HepG2 (cell line): ENCODE measurements around the gene ZNF574. TPM values are rescaled to one million over a fixed set of nuclear protein-coding genes. Genes with fewer than 3 reads are reported as not detected.
A peak's percentile ranks its signal among the peaks of the same experiment; 100 is the strongest.

ENCODE experiments used
- ATAC-seq: fragments of 200-7000 bp; cut with Tn5 transposase; 3 replicates; pipeline ENCODE4 v1.9.1; 2020; ENCODE audit warnings: mild to moderate bottlenecking, moderate library complexity
- BruUV-seq: library from RNA; stranded (reverse); fragments of 400-500 nt; replicated peaks from 2 replicates; lab custom pipeline; 2021; lab: Mats Ljungman, UMichigan
- CTCF ChIA-PET: fragments of 300-600 bp; formaldehyde crosslinking; extraction: SDS; loops from one replicate; lab custom pipeline; 2021; ENCODE audit warnings: low total read pairs, inconsistent platforms, low intra/inter-chr PET ratio; lab: Yijun Ruan, JAX
- POLR2A ChIA-PET: fragments of 350-600 bp; sonication (Branson Sonifier 250); formaldehyde crosslinking; loops from one replicate; lab custom pipeline; 2020; ENCODE audit warnings: antibody characterized with exemption, inconsistent platforms; lab: Yijun Ruan, JAX
- DNase-seq: peaks from one replicate; pipeline ENCODE4 v3.0.0-alpha.2; 2015; ENCODE audit warnings: low spot score
- FAIRE-seq: peaks from 3 replicates; lab custom pipeline; 2011; peaks lifted over from hg19 to GRCh38; lab: Jason Lieb, UNC
- H2AFZ ChIP-seq: one replicate; pipeline ENCODE4 v1.6.1; 2011; ENCODE audit warnings: low read length, inconsistent platforms
- H3K27ac ChIP-seq: fragments of 300-600 bp; 3 replicates; pipeline ENCODE4 v1.8.0; 2011; ENCODE audit warnings: mixed run types, mild to moderate bottlenecking, mixed read lengths, low read length, inconsistent platforms; ENCODE audit not compliant: insufficient read depth; ENCODE audit errors: extremely low read length
- H3K27me3 ChIP-seq, 2 experiments: fragments of 200-600 bp in 1 of 2; 2 replicates in 1 of 2; 3 replicates in 1 of 2; pipeline versions ENCODE4 v1.6.0 to v1.8.0; 2011; ENCODE audit warnings: low read length in 2 of 2, mild to moderate bottlenecking in 2 of 2, moderate library complexity in 2 of 2, inconsistent platforms in 1 of 2; ENCODE audit not compliant: insufficient read depth in 2 of 2, control insufficient read depth in 1 of 2
- H3K36me3 ChIP-seq, 2 experiments: fragments of 200-600 bp in 1 of 2; replicated peaks in 1 of 2; 2 replicates in 1 of 2; 3 replicates in 1 of 2; pipeline versions ENCODE4 v1.5.1 to v1.8.0; 2011; ENCODE audit warnings: low read length in 2 of 2, inconsistent platforms in 1 of 2; ENCODE audit not compliant: insufficient read depth in 2 of 2, control insufficient read depth in 1 of 2
- H3K4me1 ChIP-seq: 2 replicates; pipeline ENCODE4 v1.5.1; 2012; ENCODE audit warnings: low read length, inconsistent platforms; ENCODE audit not compliant: insufficient read depth
- H3K4me2 ChIP-seq: 2 replicates; pipeline ENCODE4 v1.6.0; 2011; ENCODE audit warnings: low read depth, low read length, inconsistent platforms
- H3K4me3 ChIP-seq, 3 experiments: fragments of 200-600 bp in 1 of 3; sonication (generic), shearing (Covaris generic) in 1 of 3; replicated peaks in 1 of 3; 2 replicates each; pipeline ENCODE4 v1.5.1; 2011 to 2016; ENCODE audit warnings: low read length in 3 of 3, inconsistent platforms in 2 of 3, low read depth in 2 of 3, mild to moderate bottlenecking in 2 of 3, control low read depth in 1 of 3, mixed read lengths in 1 of 3; ENCODE audit not compliant: insufficient read depth in 1 of 3
- H3K79me2 ChIP-seq: one replicate; pipeline ENCODE4 v1.6.1; 2011; ENCODE audit warnings: low read length, inconsistent platforms; ENCODE audit not compliant: insufficient read depth
- H3K9ac ChIP-seq: 2 replicates; pipeline ENCODE4 v1.6.0; 2011; ENCODE audit warnings: mild to moderate bottlenecking, low read depth, low read length, inconsistent platforms; ENCODE audit not compliant: insufficient read depth
- H3K9me3 ChIP-seq: 2 replicates; pipeline ENCODE4 v1.5.1; 2012; ENCODE audit warnings: mild to moderate bottlenecking, low read length
- H4K20me1 ChIP-seq: 2 replicates; pipeline ENCODE4 v1.6.0; 2011; ENCODE audit warnings: inconsistent platforms, mild to moderate bottlenecking, low read length, moderate library complexity; ENCODE audit not compliant: insufficient read depth
- MIER2 ChIP-seq: IDR thresholded peaks from 2 replicates; pipeline ENCODE4 v1.6.1; 2016; ENCODE audit warnings: missing biosample characterization, missing genetic modification reagents
- NR3C1 ChIP-seq: sonication (generic); formaldehyde crosslinking; IDR thresholded peaks from 2 replicates; pipeline ENCODE4 v1.4.0; 2020; ENCODE audit warnings: missing genetic modification reagents
- REST ChIP-seq, 2 experiments: IDR thresholded peaks; 2 replicates each; pipeline ENCODE4 v1.6.1; 2011 to 2012; ENCODE audit warnings: low read length in 2 of 2, borderline replicate concordance in 1 of 2, low read depth in 1 of 2, mild to moderate bottlenecking in 1 of 2, moderate library complexity in 1 of 2
- ZBTB8A ChIP-seq: sonication (generic); formaldehyde crosslinking; IDR thresholded peaks from 2 replicates; pipeline ENCODE4 v1.4.0; 2020; ENCODE audit warnings: mild to moderate bottlenecking, low read depth, missing genetic modification reagents, borderline replicate concordance
- ZNF317 ChIP-seq: sonication (generic); formaldehyde crosslinking; IDR thresholded peaks from 2 replicates; pipeline ENCODE4 v1.5.0; 2020; ENCODE audit warnings: mild to moderate bottlenecking, missing genetic modification reagents
- ZNF318 ChIP-seq: sonication (generic); formaldehyde crosslinking; IDR thresholded peaks from 2 replicates; pipeline ENCODE4 v1.4.0; 2020; ENCODE audit warnings: mild to moderate bottlenecking, missing genetic modification reagents
- WGBS: methylation state at CpG from one replicate; pipeline ENCODE4 v1.1.6; 2017; ENCODE audit warnings: low lambda C conversion rate; 5-methylcytosine and 5-hydroxymethylcytosine counted together
- in situ Hi-C: cut with HindIII; loops from 2 replicates; pipeline ENCODE4 v1.10.0; 2017; ENCODE audit warnings: low pct_unique_long_range_greater_than_20kb; ENCODE audit not compliant: extremely low pct_ligation_motif_present
- intact Hi-C: fragments of 100-400 bp; cut with micrococcal nuclease; formaldehyde crosslinking; loops from one replicate; pipeline ENCODE4 v1.10.0; 2022; ENCODE audit not compliant: unreplicated experiment
- polyA plus RNA-seq, 8 experiments: library from polyadenylated mRNA; depleted of rRNA in 3 of 8; stranded (reverse) in 7 of 8; unstranded in 1 of 8; fragments of >200 nt; fragmentation: Illumina TruSeq in 4 of 8; extraction: Trizol in 4 of 8; gene quantifications; 2 replicates each; pipeline versions ENCODE4 v1.2.1 to v1.2.3, GENCODE V29; 2011 to 2016; ENCODE audit warnings: low read depth in 4 of 8, missing spikeins in 1 of 8, mixed read lengths in 1 of 8; ENCODE audit not compliant: insufficient read depth in 1 of 8
- total RNA-seq, 5 experiments: library from RNA; depleted of rRNA; stranded (reverse); fragments of >200 nt; fragmentation: Illumina TruSeq; extraction: Trizol; gene quantifications; 2 replicates each; pipeline ENCODE4 v1.2.3, GENCODE V29; 2016; ENCODE audit warnings: low read depth in 1 of 5

ZNF574 gene
- total and polyA plus RNA-seq, 2 of the 13 experiments (the other 11 are each of a cell fraction or from before 2014, with no cell fraction given): 7.7 to 7.9 TPM

DNA sequence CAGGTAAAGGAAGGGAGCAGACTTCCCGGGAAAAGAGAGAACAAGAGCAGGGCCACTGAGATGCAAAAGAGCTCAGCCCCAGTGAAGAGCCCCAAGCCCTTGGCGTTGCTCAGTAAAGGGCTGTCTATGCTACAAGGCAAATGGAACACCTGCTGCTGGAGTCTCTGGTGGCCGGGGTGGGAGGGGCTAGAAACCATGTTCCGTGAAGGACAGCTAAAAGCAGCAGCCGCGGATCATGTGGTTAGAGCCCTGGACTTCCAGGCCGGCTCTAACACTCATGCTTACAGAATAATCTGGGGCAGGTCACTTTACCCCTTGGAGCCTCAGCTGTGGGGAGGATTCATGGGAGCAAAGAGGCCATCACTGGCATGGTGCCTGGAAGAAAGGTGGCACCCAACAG lies 38.4 kb downstream of the ZNF574 start (continued):
- no peak for TF ChIP-seq ZNF318 (CRISPR knock-in tag)
- no peak for TF ChIP-seq NR3C1 (CRISPR knock-in tag)
- TF ChIP-seq, all 625 proteins: peak for 0

DNA sequence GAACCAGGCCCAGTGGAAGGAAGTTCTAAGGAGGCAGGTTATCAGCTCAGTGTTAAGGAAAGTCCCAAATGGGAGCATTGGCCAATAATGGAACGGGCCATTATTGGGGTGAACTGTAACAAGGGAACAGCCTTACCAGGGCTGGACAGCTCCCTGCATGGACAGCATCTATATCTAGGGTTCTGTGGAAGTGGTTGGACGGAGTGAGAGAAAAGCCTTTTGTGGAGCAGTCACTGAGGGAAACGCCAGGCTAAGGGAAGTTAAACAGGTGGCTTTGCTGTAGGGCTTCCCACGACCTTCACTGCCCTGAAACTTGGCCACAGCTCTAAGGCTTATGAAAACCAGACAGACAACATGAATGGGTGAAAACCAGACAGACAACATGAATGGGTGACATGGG lies 39.3 kb downstream of the ZNF574 start:
- H3K4me3 ChIP-seq: no peak overlapping the region
- no peak overlapping the region for H3K9ac ChIP-seq
- ATAC-seq (no peak), DNase-seq (no peak), FAIRE-seq (no peak)
- H3K27ac ChIP-seq: no peak overlapping the region
- intact Hi-C loops (no loop called here), in situ Hi-C loops (no loop called here)
- H3K36me3 ChIP-seq: no peaks in the 10 kb centered on the region
- peak; percentile 79; the same call in 1 of the 2 replicates for TF ChIP-seq MIER2
- TF ChIP-seq ZNF317 (CRISPR knock-in tag): no peak
- TF ChIP-seq REST (IDR thresholded peaks at IDR 0.05; ENCODE audit: borderline replicate concordance in 1 of 2, low read depth in 1 of 2, low read length in 2 of 2): peak; percentile 27 to 86
- no peak for TF ChIP-seq ZBTB8A
- CTCF ChIA-PET: no interaction called here
- no peaks in the 10 kb centered on the region for H4K20me1 ChIP-seq
- WGBS: 8% methylated on average over 4 of the region's 4 CpGs
- no peaks in the 10 kb centered on the region for H3K9me3 ChIP-seq
- H2AFZ ChIP-seq: no peak overlapping the region
- no TSS peak for BruUV-seq
- H3K4me2 ChIP-seq: no peak overlapping the region
- no peaks in the 10 kb centered on the region for H3K79me2 ChIP-seq
- H3K27me3 ChIP-seq: peaks cover 2 to 3% of the 10 kb centered on the region in 2 experiments; a peak in 4 of 5 replicates
- POLR2A ChIA-PET: no interaction called here
- H3K4me1 ChIP-seq: no peaks in the 10 kb centered on the region
